ENCODE data around the gene WIPI1.
A peak's percentile ranks its signal among the peaks of the same experiment; 100 is the strongest.

Gene WIPI1

DNA sequence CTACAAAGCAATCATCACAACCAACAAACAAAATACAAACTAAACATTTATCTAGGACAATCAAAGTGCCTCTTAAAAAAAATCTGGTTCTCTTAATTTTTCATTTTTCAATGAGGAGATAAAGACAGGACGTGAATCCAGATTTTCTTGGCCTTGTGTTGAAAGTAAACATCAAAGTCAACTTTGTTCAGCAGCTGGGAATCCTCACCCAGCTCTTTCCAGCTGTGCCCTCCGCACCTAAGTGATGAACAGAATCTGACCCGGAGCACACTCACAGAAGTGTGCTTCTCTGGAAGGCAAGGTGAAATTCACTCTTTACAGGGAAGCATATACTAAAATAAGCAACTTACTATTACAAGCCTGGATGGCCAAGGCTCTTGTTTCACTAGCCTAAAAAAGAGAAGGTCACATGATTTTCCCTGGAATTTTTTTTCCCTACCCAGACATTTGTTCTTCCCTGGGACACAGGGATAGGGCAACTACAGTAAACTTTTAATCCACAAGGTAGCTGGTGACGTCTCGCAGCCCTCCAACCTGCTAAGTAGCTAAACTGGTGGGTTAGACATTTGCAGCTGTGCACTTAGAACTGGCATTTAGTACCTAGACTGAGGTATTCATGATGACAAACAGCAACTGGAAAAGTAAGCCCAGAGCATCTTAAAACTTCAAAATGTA is 3.2 kb downstream of the WIPI1 start:
- no peak for TF ChIP-seq GATA3 (IDR thresholded peaks at IDR 0.05; ENCODE audit: low read depth, low read length)
- no peak for TF ChIP-seq GATA2 (IDR thresholded peaks at IDR 0.05; ENCODE audit: low read depth, low read length)

GRCh38 chr17:68452724-68453290 is 4.5 kb downstream of the WIPI1 start:
- TF ChIP-seq GATA3 (IDR thresholded peaks at IDR 0.05; ENCODE audit: low read depth, low read length) (no peak), GATA2 (IDR thresholded peaks at IDR 0.05; ENCODE audit: low read depth, low read length) (no peak)

- TF ChIP-seq GATA2 (IDR thresholded peaks at IDR 0.05; ENCODE audit: low read depth, low read length): no peak
- no peak for TF ChIP-seq GATA3 (IDR thresholded peaks at IDR 0.05; ENCODE audit: low read depth, low read length)
Observed at GRCh38 chr17:68451670-68452354, 5.5 kb downstream of the WIPI1 start.

DNA sequence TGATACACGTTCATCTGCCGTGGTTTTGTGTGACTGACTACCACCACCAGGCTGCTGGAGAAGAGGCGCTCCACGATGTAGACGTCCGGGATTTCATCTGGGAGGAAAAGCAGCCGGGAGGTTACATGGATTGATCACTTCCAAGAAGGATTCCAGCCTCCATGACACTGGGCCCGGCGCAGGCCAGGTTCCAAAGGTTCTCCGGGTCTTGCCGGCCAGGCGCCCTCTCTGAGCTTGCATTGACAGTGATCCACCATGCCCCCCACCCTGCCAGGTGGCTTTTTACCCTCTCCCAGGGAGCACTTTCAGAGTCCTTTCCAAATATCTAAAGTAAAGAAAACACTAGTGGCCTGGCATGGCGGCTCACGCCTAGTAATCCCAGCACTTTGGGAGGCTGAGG is 6.5 kb downstream of the WIPI1 start:
- TF ChIP-seq GATA2 (IDR thresholded peaks at IDR 0.05; ENCODE audit: low read depth, low read length) (no peak), GATA3 (IDR thresholded peaks at IDR 0.05; ENCODE audit: low read depth, low read length) (no peak)

DNA sequence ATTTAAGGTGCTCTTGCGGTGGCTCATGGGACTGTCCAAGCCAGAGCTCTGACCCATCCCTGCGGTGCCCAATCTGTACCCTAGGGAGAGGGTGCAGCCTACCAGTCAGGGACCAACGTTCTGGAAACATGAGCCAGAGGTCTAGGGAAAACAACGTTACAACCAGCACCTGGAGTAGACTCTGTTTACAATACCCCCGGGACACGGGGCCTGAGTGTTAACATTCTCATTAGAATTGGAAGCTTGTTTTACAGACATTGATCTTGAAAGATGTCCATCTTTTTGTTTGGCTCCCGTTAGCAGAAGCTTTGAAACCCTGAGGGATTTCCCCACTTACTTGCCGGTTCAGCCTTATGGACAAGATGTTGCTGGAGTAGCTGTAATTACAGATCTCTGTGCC is 6.9 kb downstream of the WIPI1 start:
- TF ChIP-seq GATA2 (IDR thresholded peaks at IDR 0.05; ENCODE audit: low read depth, low read length) (no peak), GATA3 (IDR thresholded peaks at IDR 0.05; ENCODE audit: low read depth, low read length) (no peak)

GRCh38 chr17:68449021-68449739 is 8.1 kb downstream of the WIPI1 start:
- TF ChIP-seq GATA3 (IDR thresholded peaks at IDR 0.05; ENCODE audit: low read depth, low read length) (no peak), GATA2 (IDR thresholded peaks at IDR 0.05; ENCODE audit: low read depth, low read length) (no peak)

- no peak for TF ChIP-seq GATA3 (IDR thresholded peaks at IDR 0.05; ENCODE audit: low read depth, low read length)
- peak; percentile 45; the same call in 1 of the 2 replicates for TF ChIP-seq GATA2 (IDR thresholded peaks at IDR 0.05; ENCODE audit: low read depth, low read length)
Observed at GRCh38 chr17:68446626-68447041, 10.7 kb downstream of the WIPI1 start.

GRCh38 chr17:68445671-68446070 is 11.6 kb downstream of the WIPI1 start:
- no peak for TF ChIP-seq GATA3 (IDR thresholded peaks at IDR 0.05; ENCODE audit: low read depth, low read length)

DNA sequence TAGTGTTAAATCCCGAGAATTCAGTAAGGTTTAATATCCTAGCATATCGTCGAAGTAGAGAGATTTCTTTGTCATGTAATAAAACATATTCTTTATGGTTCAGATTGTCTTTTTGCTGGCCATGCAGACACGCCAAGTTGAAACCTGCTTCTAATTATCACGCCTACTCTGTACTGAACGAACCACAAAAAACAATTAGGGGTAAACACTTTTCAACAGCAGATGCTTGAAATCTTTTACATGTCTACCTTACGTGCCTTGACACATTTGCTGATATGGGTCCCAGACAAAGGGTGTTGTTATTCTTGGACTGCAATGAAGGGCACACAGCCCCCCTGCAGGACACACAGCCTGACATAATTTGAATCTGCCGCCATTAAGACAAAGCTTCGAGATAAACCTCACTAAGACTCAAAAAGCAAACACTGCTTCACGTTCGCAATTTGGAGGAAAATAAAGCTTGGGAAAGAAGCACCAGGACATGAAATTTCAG is 13.3 kb downstream of the WIPI1 start:
- TF ChIP-seq GATA2 (IDR thresholded peaks at IDR 0.05; ENCODE audit: low read depth, low read length) (no peak), GATA3 (IDR thresholded peaks at IDR 0.05; ENCODE audit: low read depth, low read length) (no peak)

GRCh38 chr17:68441070-68441770 is 16.1 kb downstream of the WIPI1 start:
- TF ChIP-seq GATA3 (IDR thresholded peaks at IDR 0.05; ENCODE audit: low read depth, low read length) (no peak), GATA2 (IDR thresholded peaks at IDR 0.05; ENCODE audit: low read depth, low read length) (no peak)

GRCh38 chr17:68440526-68440925 is 16.8 kb downstream of the WIPI1 start:
- no peak for TF ChIP-seq GATA3 (IDR thresholded peaks at IDR 0.05; ENCODE audit: low read depth, low read length)
- no peak for TF ChIP-seq GATA2 (IDR thresholded peaks at IDR 0.05; ENCODE audit: low read depth, low read length)

DNA sequence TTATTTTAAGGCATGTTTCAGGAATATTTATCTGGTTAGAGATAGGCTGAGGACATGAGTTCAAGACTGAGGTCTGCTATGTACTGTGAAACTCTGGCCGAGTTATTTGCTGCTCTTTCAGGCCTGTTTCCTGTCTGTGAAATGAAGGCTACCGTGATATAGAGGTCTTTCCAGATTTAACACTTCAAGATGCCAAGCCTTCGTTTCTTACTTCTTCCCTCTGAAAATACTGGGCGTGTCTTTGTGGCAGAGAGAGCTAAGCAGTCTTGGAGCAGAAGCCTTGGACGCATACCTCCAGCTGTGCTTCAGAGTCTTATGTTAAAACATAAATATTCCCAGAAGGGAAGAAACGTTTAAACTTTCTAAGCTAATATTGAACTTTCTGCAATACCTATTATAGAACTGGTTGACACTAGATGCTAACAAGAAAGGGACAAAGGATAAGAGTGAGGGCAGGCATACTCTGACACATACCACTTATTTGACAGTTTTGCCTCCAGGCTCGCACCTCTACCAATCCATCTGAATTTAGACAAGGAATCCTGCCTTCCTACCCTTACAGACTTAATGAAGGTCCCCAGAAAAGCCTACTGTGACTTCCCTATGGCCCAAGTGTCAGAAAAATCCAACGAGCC is 17.5 kb downstream of the WIPI1 start:
- TF ChIP-seq GATA2 (IDR thresholded peaks at IDR 0.05; ENCODE audit: low read depth, low read length) (no peak), GATA3 (IDR thresholded peaks at IDR 0.05; ENCODE audit: low read depth, low read length) (no peak)

Data from SH-SY5Y (cell line).